Muscle of leg (tissue), 11 donors: ENCODE measurements around the gene TMEM91. TPM values are rescaled to one million over a fixed set of nuclear protein-coding genes. Genes with fewer than 3 reads are reported as not detected.
"Not testable (repeated sequence)": the region's sequence is repeated elsewhere in the genome, so short reads cannot be mapped to it uniquely, and the experiment has no call there.

Source experiments
- DNase-seq: peaks from one replicate; pipeline ENCODE4 v3.0.0; 2013
- H3K27ac ChIP-seq: one replicate; pipeline ENCODE4 v1.5.1; 2013; ENCODE audit warnings: mild to moderate bottlenecking, low read length, control low read depth
- H3K27me3 ChIP-seq: one replicate; pipeline ENCODE4 v1.6.1; 2013; ENCODE audit warnings: low read length; ENCODE audit not compliant: control insufficient read depth, insufficient read depth
- H3K36me3 ChIP-seq: one replicate; pipeline ENCODE4 v1.6.1; 2013; ENCODE audit warnings: low read length; ENCODE audit not compliant: control insufficient read depth, insufficient read depth
- H3K4me1 ChIP-seq: one replicate; pipeline ENCODE4 v1.6.1; 2013; ENCODE audit warnings: low read length; ENCODE audit not compliant: control insufficient read depth, insufficient read depth
- H3K4me3 ChIP-seq: one replicate; pipeline ENCODE4 v1.5.1; 2013; ENCODE audit warnings: low read length, control low read depth
- H3K9me3 ChIP-seq: replicated peaks from 2 replicates; pipeline ENCODE4 v1.6.1; 2013; ENCODE audit warnings: low read depth, low read length; ENCODE audit not compliant: control insufficient read depth
- WGBS: methylation state at CpG from one replicate; pipeline ENCODE4 v1.1.5; 2013; ENCODE audit warnings: missing lambda C conversion rate; ENCODE audit not compliant: insufficient coverage; 5-methylcytosine and 5-hydroxymethylcytosine counted together
- polyA plus RNA-seq, 8 donors: library from polyadenylated mRNA; unstranded; fragments of 120-200 nt; gene quantifications; one replicate each; pipeline versions ENCODE4 v1.2.1 to v1.2.3, GENCODE V29; 2013; ENCODE audit warnings: inconsistent platforms in 1 of 8, low replicate concordance in 1 of 8; ENCODE audit not compliant: insufficient read length in 8 of 8, insufficient read depth in 1 of 8
- total RNA-seq: library from RNA; stranded (reverse); fragments of 120-200 nt; gene quantifications from one replicate; pipeline ENCODE4 v1.2.4, GENCODE V29; 2013

TMEM91 gene
- total and polyA plus RNA-seq, 9 donors: 2.6 to 9.2 (median 5.3) TPM

DNA sequence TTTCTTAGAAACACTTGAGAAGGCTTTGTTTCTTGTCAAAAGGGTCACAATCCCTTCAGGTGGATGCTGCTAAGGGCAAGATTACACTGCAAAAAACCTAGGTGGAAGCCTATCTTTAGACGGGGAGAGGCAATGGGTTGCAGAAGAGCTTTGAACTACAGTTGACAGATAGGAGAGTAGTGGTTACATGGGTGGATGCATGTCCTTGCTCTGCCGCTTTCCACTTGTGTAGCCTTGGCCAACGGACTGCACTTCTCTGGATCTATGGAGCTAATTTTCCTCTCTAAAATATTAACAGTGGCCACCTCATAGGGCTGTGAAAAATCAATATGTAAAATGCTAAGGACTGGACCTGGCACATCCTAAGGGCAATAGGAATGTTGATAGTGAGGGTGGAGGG is 22.3 kb downstream of the TMEM91 start:
- peaks cover 6% of the 10 kb centered on the region for H3K36me3 ChIP-seq
- no peaks in the 10 kb centered on the region for H3K9me3 ChIP-seq
- H3K27me3 ChIP-seq: no peaks in the 10 kb centered on the region
- peaks cover 16% of the 10 kb centered on the region for H3K4me1 ChIP-seq
- H3K27ac ChIP-seq: no peak overlapping the region
- WGBS: 33% methylated on average over 1 of the region's 3 CpGs
- peak overlapping the region; percentile 95 for H3K4me3 ChIP-seq
- DNase-seq: no peak

- no peak for DNase-seq
- Histone ChIP-seq H3K27me3 (no peaks in the 10 kb centered on the region), H3K27ac (no peak overlapping the region), H3K9me3 (no peaks in the 10 kb centered on the region), H3K4me1 (peaks cover 16% of the 10 kb centered on the region), H3K36me3 (peaks cover 6% of the 10 kb centered on the region), H3K4me3 (no peak overlapping the region)
- WGBS: no CpG with 5 or more reads among the region's 3 CpGs
These were observed 22.8 kb downstream of the TMEM91 start for GRCh38 chr19:41399091-41399490.

DNA sequence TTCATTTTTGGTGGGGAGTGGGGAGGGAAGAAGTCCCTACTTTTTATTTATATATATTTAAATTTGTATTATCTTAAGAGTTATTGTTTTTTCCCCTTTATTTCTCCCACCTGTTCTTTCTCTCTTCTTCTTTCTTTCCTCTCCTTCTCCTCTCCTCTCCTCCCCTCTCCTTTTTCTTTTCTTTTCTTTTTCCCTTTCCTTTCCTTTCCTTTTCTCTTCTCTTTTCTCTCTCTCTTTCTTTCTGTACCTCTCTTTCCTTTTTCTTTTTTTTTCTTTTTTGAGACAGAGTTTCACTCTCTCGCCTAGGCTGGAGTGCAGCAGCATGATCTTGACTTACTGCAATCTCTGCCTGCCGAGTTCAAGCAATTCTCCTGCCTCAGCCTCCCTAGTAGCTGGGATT is 23.2 kb downstream of the TMEM91 start:
- H3K36me3 ChIP-seq: peaks cover 6% of the 10 kb centered on the region
- no peak overlapping the region for H3K27ac ChIP-seq
- peaks cover 16% of the 10 kb centered on the region for H3K4me1 ChIP-seq
- no peaks in the 10 kb centered on the region for H3K27me3 ChIP-seq
- H3K9me3 ChIP-seq: no peaks in the 10 kb centered on the region
- DNase-seq: no peak
- 95% methylated on average over 2 of the region's 2 CpGs for WGBS
- no peak overlapping the region for H3K4me3 ChIP-seq

- peak overlapping the region; percentile 35 for H3K27ac ChIP-seq
These were observed 25.1 kb downstream of the TMEM91 start for GRCh38 chr19:41401483-41401882.

DNA sequence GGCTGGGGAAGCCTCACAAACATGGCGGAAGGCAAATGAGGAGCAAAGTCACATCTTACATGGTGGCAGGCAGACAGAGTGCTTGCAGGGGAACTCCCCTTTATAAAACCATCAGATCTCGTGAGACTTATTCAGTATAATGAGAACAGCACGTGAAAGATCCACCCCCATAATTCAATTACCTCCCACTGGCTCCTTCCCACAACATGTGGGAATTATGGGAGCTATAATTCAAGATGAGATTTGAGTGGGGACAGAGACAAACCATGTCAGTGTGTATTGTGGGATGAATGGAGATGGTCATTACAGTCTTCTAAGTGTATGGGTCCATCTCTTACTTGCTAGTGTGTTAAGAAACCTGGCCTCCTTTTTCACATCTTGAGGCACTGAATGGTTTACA is 25.7 kb downstream of the TMEM91 start:
- no peak overlapping the region for H3K27ac ChIP-seq
- H3K4me3 ChIP-seq: no peak overlapping the region
- H3K27me3 ChIP-seq: no peaks in the 10 kb centered on the region
- WGBS: no CpG with 5 or more reads among the region's 3 CpGs
- peaks cover 9% of the 10 kb centered on the region for H3K4me1 ChIP-seq
- DNase-seq: no peak
- no peaks in the 10 kb centered on the region for H3K9me3 ChIP-seq
- peaks cover 7% of the 10 kb centered on the region for H3K36me3 ChIP-seq

More at GRCh38 chr19:41401483-41401882, 25.1 kb downstream of the TMEM91 start:
- H3K4me3 ChIP-seq: no peak overlapping the region
- H3K36me3 ChIP-seq: peaks cover 6% of the 10 kb centered on the region
- no peaks in the 10 kb centered on the region for H3K9me3 ChIP-seq
- WGBS: 100% methylated on average over 1 of the region's 4 CpGs
- no peaks in the 10 kb centered on the region for H3K27me3 ChIP-seq
- peaks cover 10% of the 10 kb centered on the region for H3K4me1 ChIP-seq
- DNase-seq: no peak

- Histone ChIP-seq H3K4me1 (peaks cover 6% of the 10 kb centered on the region), H3K4me3 (no peak overlapping the region), H3K27ac (no peak overlapping the region), H3K36me3 (peaks cover 13% of the 10 kb centered on the region), H3K27me3 (no peaks in the 10 kb centered on the region), H3K9me3 (no peaks in the 10 kb centered on the region)
- no peak for DNase-seq
- WGBS: 95% methylated on average over 3 of the region's 12 CpGs
These were observed 27.0 kb downstream of the TMEM91 start for GRCh38 chr19:41403181-41403970.

- WGBS: 89% methylated on average over 3 of the region's 6 CpGs
- no peaks in the 10 kb centered on the region for H3K9me3 ChIP-seq
- H3K27ac ChIP-seq: no peak overlapping the region
- H3K36me3 ChIP-seq: peaks cover 18% of the 10 kb centered on the region
- no peak for DNase-seq
- no peak overlapping the region for H3K4me3 ChIP-seq
- no peaks in the 10 kb centered on the region for H3K27me3 ChIP-seq
- no peaks in the 10 kb centered on the region for H3K4me1 ChIP-seq
These were observed 29.4 kb downstream of the TMEM91 start for GRCh38 chr19:41405776-41406175.

- Histone ChIP-seq H3K27ac (no peak overlapping the region), H3K27me3 (no peaks in the 10 kb centered on the region), H3K36me3 (peaks cover 28% of the 10 kb centered on the region), H3K9me3 (no peaks in the 10 kb centered on the region), H3K4me1 (no peaks in the 10 kb centered on the region), H3K4me3 (no peak overlapping the region)
- DNase-seq: peak; percentile 38
- WGBS: 27% methylated on average over 3 of the region's 4 CpGs
These were observed 30.9 kb downstream of the TMEM91 start for GRCh38 chr19:41407271-41407670.

- Histone ChIP-seq H3K36me3 (peaks cover 32% of the 10 kb centered on the region), H3K4me3 (no peak overlapping the region), H3K27ac (no peak overlapping the region), H3K27me3 (no peaks in the 10 kb centered on the region), H3K9me3 (no peaks in the 10 kb centered on the region), H3K4me1 (no peaks in the 10 kb centered on the region)
- no peak for DNase-seq
- 100% methylated on average over 1 of the region's 4 CpGs for WGBS
These were observed 31.9 kb downstream of the TMEM91 start for GRCh38 chr19:41408256-41408655.

DNA sequence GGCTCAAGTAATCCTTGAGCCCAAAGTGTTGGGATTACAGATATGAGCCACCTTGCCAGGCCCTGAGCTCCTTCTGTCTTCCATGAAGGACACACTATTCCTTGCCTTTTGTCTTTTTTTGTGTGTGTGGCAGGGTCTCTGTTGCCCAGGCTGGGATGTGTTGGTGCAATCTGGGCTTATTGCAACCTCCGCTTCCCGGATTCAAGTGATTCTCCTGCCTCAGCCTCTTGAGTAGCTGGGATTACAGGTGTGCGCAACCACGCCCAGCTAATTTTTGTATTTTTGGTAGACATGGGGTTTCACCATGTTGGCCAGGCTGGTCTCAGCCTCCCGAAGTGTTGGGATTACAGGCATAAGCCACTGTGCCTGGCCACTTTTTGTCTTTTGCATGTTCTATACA is 32.5 kb downstream of the TMEM91 start:
- not testable (repeated sequence) for DNase-seq

More for the DNA sequence above, 32.5 kb downstream of the TMEM91 start:
- not testable (repeated sequence) for H3K4me1 ChIP-seq, H3K4me3 ChIP-seq, H3K9me3 ChIP-seq, H3K27ac ChIP-seq, H3K27me3 ChIP-seq
- 97% methylated on average over 5 of the region's 5 CpGs for WGBS
- peaks cover 36% of the 10 kb centered on the region for H3K36me3 ChIP-seq
